HL-60/S4 (cell line): ENCODE results near the gene SSC5D.
"Not testable (repeated sequence)": the region's sequence is repeated elsewhere in the genome, so short reads cannot be mapped to it uniquely, and the experiment has no call there.

Source experiments
- in situ Hi-C: fragments of 300-500 bp; cut with MboI; formaldehyde crosslinking; loops from 2 replicates; pipeline ENCODE4 v1.14.3; 2022; ENCODE audit warnings: low sequenced_read_pairs

SSC5D gene

DNA sequence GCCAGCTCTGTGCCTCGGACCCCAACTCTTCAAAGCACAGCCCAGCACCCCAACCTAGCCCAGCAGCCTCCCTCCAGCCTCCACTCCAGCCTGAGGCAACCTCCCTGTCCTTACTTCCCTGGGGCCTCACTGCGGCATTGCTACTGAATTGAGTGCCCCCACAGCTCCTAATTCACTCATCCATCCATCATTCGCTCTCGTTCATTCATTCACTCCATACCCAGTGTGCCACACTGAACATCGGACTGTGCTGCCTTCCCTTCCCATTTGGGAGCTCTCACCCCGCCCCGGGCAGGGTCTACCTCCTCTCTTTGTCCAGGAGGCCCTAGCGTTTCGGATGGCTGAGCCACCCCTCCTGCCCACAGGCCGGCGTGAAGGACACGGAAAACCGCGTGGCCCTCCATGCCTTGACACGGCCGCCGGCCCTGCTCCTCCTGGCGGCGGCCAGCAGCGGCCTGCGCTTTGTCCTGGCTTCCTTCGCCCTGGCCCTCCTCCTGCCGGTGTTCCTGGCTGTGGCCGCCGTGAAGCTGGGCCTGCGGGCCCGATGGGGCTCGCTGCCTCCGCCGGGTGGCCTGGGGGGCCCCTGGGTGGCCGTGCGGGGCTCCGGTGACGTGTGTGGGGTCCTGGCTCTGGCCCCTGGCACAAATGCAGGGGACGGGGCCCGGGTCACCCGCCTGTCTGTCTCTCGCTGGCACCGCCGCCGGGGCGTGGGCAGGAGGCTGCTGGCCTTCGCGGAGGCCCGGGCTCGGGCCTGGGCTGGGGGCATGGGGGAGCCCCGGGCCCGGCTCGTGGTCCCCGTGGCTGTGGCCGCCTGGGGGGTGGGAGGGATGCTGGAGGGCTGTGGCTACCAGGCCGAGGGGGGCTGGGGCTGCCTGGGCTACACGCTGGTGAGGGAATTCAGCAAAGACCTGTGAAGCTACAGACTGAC is 1.9 kb upstream of the SSC5D start:
- in situ Hi-C loops = no loop called here

GRCh38 chr19:55486971-55487923 is 989 bp upstream of the SSC5D start:
- in situ Hi-C loops = no loop called here

- in situ Hi-C loops = no loop called here
Observed at GRCh38 chr19:55488986-55489710, 912 bp downstream of the SSC5D start.

DNA sequence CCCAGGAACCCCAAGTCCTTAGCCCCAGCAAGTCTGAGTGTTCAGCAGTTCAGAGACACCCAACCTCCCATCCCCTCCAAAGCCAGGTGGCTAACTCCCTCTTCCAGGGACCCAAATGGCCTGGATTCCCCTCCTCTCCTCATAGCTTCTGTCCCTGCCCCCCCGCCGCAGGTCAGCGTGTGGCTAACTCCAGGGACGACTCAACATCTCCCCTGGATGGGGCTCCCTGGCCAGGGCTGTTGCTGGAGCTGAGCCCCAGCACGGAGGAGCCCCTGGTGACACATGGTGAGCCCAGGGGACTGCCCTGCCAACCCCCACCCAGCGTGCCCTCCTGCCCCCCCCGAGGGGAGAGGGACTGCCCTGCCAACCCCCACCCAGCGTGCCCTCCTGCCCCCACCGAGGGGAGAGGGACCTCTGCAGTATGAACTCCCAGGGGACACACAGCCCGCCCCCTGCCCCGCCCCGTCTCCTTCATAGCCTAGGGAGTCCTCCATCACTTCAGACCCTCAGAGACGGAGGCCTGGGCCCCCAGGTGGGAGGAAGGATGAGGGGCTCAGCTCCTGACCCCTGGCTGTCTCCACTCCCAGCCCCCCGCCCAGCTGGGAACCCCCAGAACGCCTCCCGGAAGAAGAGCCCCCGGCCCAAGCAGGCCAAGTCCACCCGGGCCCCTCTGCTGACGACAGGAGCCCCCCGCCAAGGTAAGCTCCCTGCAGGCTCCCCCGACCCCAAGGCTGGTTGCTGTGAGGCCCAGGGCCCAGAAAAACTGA is 1.7 kb downstream of the SSC5D start:
- in situ Hi-C loops = no loop called here

DNA sequence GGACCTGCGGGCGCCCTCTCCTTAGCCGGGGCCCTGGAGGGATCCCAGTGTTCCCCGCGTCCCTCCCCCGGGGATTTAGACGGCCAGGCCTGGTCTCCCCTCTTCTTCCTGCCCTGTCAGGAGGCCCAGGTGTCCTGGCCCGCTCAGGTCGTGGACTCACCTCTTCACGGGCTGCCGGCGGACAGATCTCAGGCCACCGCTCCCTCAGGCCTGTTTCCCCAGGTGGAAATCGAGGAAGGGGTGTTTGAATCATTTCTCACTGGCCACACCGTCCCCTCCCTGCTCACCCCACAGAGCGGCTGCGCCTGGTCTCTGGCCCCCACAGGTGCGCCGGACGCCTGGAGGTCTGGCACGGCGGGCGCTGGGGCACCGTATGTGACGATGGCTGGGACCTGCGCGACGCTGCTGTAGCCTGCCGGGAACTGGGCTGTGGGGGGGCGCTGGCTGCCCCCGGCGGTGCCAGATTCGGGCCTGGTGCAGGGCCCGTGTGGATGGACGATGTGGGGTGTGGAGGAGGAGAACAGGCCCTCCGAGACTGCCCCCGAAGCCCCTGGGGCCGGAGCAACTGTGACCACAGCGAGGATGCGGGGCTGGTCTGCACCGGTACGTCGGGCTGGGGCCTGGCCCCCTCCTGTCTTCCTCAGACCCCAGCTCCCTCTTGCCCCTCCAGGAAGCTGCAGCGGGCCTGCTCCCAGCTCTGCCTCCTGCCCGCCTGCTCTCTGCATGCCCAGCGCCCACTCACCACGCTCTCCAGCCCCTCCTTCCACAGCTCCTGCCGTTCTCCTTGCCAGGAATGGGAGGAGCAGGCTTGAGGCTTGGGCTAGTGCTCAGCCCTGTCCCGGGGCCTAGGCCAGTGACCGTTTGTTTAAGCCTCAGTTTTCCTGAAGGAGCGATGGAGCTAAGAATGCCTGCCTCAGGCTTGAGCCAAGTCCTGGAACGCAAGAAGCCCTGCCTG is 2.5 kb downstream of the SSC5D start:
- in situ Hi-C loops = no loop called here

DNA sequence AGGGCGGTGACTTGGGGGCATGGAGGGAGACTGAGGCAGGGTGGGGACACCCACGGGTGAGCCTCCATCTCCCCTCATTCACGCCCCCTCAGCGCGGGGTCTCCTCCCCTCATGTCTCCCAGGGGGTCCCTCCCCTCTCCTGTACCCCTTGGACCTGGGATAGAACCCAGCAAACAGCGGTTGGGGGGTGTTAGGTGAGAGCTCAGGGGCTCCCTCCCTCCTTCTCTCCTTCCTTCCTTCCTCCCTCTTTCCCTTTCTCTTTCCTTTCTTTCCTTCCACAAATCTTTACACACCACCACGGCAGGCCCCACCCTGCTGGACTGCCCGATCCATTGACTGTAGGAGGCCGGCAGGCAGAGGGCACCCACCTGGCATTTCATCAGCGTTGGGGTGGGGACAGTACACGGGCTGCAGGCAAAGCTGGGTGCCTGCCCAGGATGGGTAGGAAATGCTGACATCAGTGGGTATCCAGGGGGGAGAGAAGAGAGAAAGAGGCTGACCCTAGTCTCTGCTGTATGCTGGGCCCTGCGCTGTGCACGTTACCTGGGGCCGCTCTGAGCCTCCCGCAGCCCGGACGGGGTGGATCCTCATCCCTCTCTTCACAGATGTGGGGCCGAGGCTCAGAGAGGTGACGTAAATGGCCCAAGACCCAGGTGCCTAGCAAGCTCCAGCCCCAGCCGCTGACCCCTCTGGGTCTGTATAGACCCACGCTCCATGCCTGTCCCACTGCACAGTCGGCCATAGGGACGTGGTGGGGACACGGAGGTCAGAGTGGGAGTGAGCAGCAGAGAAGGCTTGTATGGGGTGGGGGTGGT is 3.5 kb downstream of the SSC5D start:
- in situ Hi-C loops = no loop called here

DNA sequence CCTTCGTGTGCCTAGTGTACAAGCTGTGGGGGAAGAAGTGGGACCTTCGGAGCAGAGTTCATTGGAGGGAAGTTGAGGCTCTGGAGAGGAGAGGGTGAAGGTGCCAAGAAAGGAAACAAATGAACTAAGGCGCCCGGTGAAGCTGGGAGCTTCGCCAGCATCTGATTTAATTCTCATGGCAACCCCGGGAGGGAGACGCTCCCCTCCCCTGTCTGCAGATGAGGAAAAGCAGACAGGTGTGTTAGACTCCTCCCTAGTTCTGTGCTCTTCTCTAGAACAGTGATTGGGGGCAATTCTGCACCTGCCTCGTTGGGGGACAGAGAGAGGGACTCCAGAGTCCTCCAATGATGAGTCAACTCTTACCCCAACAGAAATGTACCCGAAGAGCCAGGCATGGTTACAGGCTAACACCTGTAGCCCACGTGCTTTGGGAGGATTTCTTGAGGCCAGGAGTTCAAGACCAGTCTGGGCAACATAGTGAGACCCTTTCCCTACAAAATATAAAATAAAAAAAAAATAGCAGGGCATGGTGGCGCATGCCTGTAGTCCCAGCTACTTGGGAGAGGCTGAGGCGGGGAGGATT is 4.2 kb downstream of the SSC5D start:
- in situ Hi-C loops = no loop called here

DNA sequence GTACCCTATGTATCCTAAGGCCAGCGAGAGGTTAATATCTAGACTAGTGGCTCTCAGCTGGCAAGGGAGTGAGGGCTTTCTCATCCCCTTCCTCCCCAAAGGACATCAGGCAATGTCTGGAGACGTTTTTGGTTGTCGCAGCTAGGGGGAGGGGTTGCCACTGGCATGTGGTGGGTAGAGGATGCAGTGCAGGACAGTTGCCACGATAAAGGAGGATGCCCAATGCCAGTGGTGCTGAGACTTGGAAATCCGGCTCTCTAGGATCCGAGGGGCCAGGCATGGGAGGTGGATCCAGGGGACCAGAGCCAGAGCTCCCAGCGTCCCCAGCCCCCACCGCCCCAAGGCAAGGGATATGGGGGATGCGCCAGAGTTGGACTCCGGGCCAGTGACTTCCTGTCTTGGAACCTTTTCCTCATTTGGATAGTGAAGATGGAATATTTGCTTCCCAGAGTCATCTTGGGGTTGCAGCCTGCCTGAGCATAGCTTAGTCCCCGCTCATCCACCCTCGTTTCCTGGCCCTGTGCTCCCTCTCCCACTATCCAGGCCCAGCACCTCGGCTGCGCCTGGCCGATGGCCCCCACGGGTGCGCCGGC is 4.9 kb downstream of the SSC5D start:
- in situ Hi-C loops = no loop called here

- in situ Hi-C loops = no loop called here
Observed at GRCh38 chr19:55493645-55494171, 5.5 kb downstream of the SSC5D start.

DNA sequence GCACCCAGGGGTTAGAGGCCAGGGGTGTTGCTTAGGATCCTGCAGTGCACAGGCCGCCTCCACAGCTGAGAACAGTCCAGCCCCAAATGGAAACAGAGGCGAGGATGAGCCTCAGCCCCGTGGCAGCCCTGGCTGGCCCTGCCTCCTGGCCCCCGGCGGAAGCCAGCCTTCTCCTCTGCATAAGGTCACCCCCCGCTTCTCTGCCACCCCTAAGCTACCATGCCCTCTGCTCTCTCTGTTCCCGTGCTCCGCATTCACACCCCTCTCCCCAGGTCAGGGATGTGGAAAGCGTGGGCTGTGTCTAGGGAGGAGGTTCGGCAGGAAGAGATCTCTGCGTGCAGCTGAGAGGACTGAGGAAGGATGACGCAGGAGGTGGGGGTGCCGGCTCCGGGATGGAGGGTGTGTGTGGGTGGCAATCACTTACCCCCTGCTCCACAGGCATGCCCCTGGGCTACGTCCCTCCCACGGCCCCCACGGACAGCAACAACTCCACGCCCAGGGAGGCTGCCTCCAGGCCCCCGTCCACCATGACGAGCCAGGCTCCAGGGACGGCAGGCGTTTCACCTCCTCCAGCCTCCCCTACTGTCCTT is 6.0 kb downstream of the SSC5D start:
- in situ Hi-C loops = no loop called here

DNA sequence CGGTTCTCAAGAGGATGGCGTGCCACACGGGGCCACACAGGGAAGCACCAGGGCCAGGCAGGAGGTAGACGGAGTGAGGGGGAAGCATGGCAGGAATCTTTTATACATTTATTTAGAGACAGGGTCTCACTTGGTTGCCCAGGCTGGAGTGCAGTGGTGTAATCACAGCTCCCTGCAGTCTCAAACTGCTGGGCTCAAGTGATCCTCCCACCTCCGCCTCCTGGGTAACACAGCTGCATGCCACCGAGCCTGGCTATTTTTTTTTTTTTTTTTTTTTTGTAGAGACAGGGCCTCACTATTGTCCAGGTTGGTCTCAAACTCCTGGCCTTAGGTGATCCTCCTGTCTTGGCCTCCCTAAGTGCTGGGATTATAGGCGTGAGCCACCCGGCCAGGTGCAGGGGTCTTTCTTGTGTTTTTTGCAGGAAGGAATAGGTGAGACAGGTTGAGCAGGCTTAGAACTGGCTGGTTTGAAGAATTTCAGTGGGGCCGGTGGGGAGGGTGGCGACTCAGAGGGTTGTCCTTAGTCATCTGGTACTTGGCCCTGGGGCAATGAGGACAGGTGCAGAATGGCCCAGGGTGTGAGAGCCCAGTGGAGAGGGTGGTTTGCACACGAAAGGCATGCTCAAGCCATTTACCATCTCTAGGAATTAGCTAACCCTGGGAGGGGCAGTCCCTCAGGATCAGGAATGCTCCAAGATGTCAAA is 7.6 kb downstream of the SSC5D start:
- in situ Hi-C loops = no loop called here

DNA sequence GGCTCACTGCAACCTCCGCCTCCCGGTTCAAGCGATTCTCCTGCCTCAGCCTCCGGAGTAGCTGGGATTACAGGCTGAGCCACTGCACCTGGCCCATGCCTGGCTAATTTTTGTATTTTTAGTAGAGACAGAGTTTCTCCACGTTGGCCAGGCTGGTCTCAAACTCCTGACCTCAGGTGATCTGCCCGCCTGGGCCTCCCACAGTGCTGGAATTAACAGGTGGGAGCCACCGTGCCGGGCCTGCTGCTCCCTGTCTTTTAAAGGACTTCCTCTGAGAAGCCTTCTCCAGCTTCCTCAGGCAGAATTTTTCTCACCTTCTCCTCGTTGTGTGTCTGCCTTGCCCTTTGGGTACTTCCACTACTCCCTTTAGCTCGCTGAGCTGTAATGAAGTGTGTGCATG is 8.6 kb downstream of the SSC5D start:
- in situ Hi-C loops = not testable (repeated sequence)

- in situ Hi-C loops = no loop called here
Observed at GRCh38 chr19:55497763-55498162, 9.5 kb downstream of the SSC5D start.

DNA sequence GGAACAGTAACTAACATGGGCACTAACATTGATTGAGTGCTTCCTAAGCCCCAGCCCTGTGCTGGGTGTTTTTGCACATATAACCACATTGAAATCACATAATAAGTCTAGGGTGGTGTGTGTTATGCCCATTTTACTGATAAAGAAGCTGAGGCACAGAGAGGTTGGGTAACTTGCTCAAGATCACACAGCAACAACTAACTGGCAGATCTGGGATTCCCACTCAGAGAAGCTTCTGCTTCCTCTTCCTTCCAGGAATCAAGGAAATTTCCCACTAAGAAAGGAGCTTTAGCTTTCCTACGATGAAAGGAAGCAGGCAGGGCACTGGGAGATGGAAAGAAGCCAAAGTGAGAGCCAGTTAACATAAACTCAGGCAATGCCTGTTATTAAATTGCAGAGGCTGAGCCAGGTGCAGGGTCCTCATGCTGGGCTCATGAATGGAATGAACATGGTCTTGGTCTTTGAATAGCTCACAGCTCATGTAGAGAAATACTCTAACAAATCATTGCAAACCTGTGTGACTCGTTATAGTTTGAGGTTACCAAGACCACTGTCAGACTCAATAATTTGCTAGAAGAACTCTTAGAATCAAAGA is 10.1 kb downstream of the SSC5D start:
- in situ Hi-C loops = no loop called here

DNA sequence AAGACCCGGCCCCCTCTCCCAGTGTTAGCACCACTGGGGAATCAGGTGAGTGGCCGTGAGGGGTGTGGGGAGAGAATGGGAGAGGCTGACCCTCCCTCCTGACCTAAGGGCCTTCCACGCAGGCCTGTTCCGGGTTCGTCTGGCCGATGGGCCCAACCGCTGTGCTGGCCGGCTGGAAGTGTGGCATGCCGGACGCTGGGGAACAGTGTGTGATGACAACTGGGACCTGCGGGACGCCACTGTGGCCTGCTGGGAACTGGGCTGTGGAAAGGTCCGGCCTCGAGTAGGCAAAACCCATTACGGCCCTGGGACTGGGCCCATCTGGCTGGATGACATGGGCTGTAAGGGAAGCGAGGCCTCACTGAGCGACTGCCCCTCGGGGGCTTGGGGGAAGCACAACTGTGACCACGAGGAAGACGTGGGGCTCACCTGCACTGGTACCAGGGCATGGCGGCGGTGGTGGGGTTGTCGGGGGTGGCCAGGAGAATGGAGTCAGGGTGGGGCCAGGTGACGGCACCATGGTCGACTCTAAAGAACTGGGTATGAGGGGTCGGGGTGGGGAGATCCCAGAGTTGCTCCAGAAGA is 12.2 kb downstream of the SSC5D start:
- in situ Hi-C loops = loop anchor here (10.0 kb wide), 1 partner anchor 366 kb away; no protein-coding TSS in a partner anchor
